Endodermal cell (in vitro differentiated cells): Measurements from ENCODE around the gene NANOS2. TPM values are rescaled to one million over a fixed set of nuclear protein-coding genes. Genes with fewer than 3 reads are reported as not detected.

Source experiments
- DNase-seq: peaks from one replicate; pipeline ENCODE4 v3.0.0-alpha.2; 2017
- H3K27ac ChIP-seq: 2 replicates; pipeline ENCODE4 v1.5.1; 2013; ENCODE audit warnings: mild to moderate bottlenecking, low read depth, low read length, moderate library complexity
- H3K27me3 ChIP-seq: 2 replicates; pipeline ENCODE4 v1.6.1; 2013; ENCODE audit warnings: mild to moderate bottlenecking, low read length, moderate library complexity; ENCODE audit not compliant: insufficient read depth, control insufficient read depth, poor library complexity, severe bottlenecking
- H3K36me3 ChIP-seq: 2 replicates; pipeline ENCODE4 v1.7.0; 2013; ENCODE audit warnings: mild to moderate bottlenecking, low read length, moderate library complexity; ENCODE audit not compliant: control insufficient read depth, insufficient read depth
- H3K4me1 ChIP-seq: one replicate; pipeline ENCODE4 v1.7.0; 2013; ENCODE audit warnings: low read length; ENCODE audit not compliant: control insufficient read depth, insufficient read depth
- H3K4me3 ChIP-seq: 2 replicates; pipeline ENCODE4 v1.5.1; 2013; ENCODE audit warnings: mild to moderate bottlenecking, low read length, moderate library complexity
- H3K9ac ChIP-seq: 2 replicates; pipeline ENCODE4 v1.6.1; 2013; ENCODE audit warnings: mild to moderate bottlenecking, low read length, moderate library complexity; ENCODE audit not compliant: poor library complexity, severe bottlenecking; ENCODE audit errors: extremely low read depth
- H3K9me3 ChIP-seq: 2 replicates; pipeline ENCODE4 v1.6.1; 2013; ENCODE audit warnings: mild to moderate bottlenecking, low read length, moderate library complexity; ENCODE audit not compliant: control insufficient read depth
- H3K27ac Mint-ChIP-seq: 2 replicates; pipeline ENCODE4 v1.8.0; 2020; ENCODE audit warnings: mixed read lengths
- H3K27me3 Mint-ChIP-seq: 2 replicates; pipeline ENCODE4 v1.8.0; 2021; ENCODE audit warnings: mild to moderate bottlenecking, mixed read lengths; ENCODE audit not compliant: insufficient read depth
- H3K36me3 Mint-ChIP-seq: 2 replicates; pipeline ENCODE4 v1.8.0; 2020; ENCODE audit warnings: low read depth, mixed read lengths
- H3K4me1 Mint-ChIP-seq: 2 replicates; pipeline ENCODE4 v1.8.0; 2020; ENCODE audit warnings: mixed read lengths
- H3K4me3 Mint-ChIP-seq: 2 replicates; pipeline ENCODE4 v1.8.0; 2020; ENCODE audit warnings: mild to moderate bottlenecking, moderate library complexity, mixed read lengths
- H3K9me3 Mint-ChIP-seq: 2 replicates; pipeline ENCODE4 v1.8.0; 2020; ENCODE audit warnings: mild to moderate bottlenecking, mixed read lengths
- CTCF ChIP-seq: fragments of 200-600 bp; sonication (generic); conservative IDR thresholded peaks from 2 replicates; pipeline ENCODE4 v1.5.0; 2021; ENCODE audit warnings: antibody characterized with exemption, mild to moderate bottlenecking
- WGBS, 2 experiments: methylation state at CpG; one replicate each; pipeline versions ENCODE4 v1.1.5 to v1.1.7; 2013; ENCODE audit warnings: missing lambda C conversion rate in 2 of 2, mixed read lengths in 1 of 2; ENCODE audit not compliant: insufficient coverage in 1 of 2, insufficient read length in 1 of 2; 5-methylcytosine and 5-hydroxymethylcytosine counted together
- total RNA-seq, 2 donors: library from RNA; stranded (reverse); fragmentation: NEBNext Ultra II Directional in 1 of 2; extraction: Animal tissue kit (Norgen Biotek cat#: 25700) in 1 of 2; gene quantifications; 2 replicates in 1 of 2; 3 replicates in 1 of 2; pipeline ENCODE4 v1.2.1, GENCODE V29; 2021

Gene NANOS2
- total RNA-seq, 2 donors from 2014 or later = not detected

GRCh38 chr19:45911291-45911690, 3.3 kb downstream of the NANOS2 start:
- Mint-ChIP-seq H3K27ac (no peak overlapping the region), H3K9me3 (no peaks in the 10 kb centered on the region), H3K36me3 (no peaks in the 10 kb centered on the region), H3K27me3 (peaks cover 5% of the 10 kb centered on the region), H3K4me3 (no peak overlapping the region), H3K4me1 (no peaks in the 10 kb centered on the region)
- Histone ChIP-seq H3K27ac (no peak overlapping the region), H3K36me3 (no peaks in the 10 kb centered on the region), H3K9ac (no peak overlapping the region), H3K4me1 (no peaks in the 10 kb centered on the region), H3K27me3 (no peaks in the 10 kb centered on the region), H3K9me3 (no peaks in the 10 kb centered on the region), H3K4me3 (no peak overlapping the region)
- DNase-seq = no peak
- TF ChIP-seq CTCF = no peak
- WGBS, 2 experiments = 85 to 91% methylated on average over 8 of the region's 8 CpGs

GRCh38 chr19:45908956-45909355, 5.6 kb downstream of the NANOS2 start:
- DNase-seq = no peak
- Mint-ChIP-seq H3K27ac (no peak overlapping the region), H3K36me3 (no peaks in the 10 kb centered on the region), H3K27me3 (peaks cover 9% of the 10 kb centered on the region), H3K9me3 (no peaks in the 10 kb centered on the region), H3K4me1 (no peaks in the 10 kb centered on the region), H3K4me3 (no peak overlapping the region)
- Histone ChIP-seq H3K27ac (no peak overlapping the region), H3K9ac (no peak overlapping the region), H3K4me3 (no peak overlapping the region), H3K27me3 (no peaks in the 10 kb centered on the region), H3K4me1 (no peaks in the 10 kb centered on the region), H3K9me3 (no peaks in the 10 kb centered on the region), H3K36me3 (no peaks in the 10 kb centered on the region)
- WGBS, 2 experiments = 83 to 100% methylated on average over 2 to 5 of the region's 5 CpGs
- TF ChIP-seq CTCF = no peak

- no peak overlapping the region for H3K4me3 Mint-ChIP-seq
- no peak for DNase-seq
- Histone ChIP-seq H3K4me1 (no peaks in the 10 kb centered on the region), H3K9ac (no peak overlapping the region), H3K27me3 (no peaks in the 10 kb centered on the region), H3K4me3 (no peak overlapping the region), H3K36me3 (no peaks in the 10 kb centered on the region), H3K9me3 (no peaks in the 10 kb centered on the region), H3K27ac (no peak overlapping the region)
- no peak overlapping the region for H3K27ac Mint-ChIP-seq
- no peaks in the 10 kb centered on the region for H3K9me3 Mint-ChIP-seq
- no peak for TF ChIP-seq CTCF
- H3K36me3 Mint-ChIP-seq = no peaks in the 10 kb centered on the region
- no peaks in the 10 kb centered on the region for H3K4me1 Mint-ChIP-seq
- 85 to 92% methylated on average over 3 of the region's 3 CpGs for WGBS, 2 experiments
- peaks cover 7% of the 10 kb centered on the region for H3K27me3 Mint-ChIP-seq
These were observed 8.4 kb downstream of the NANOS2 start for GRCh38 chr19:45906221-45906620.
